Trophoblast cell (in vitro differentiated cells and primary cell): Measurements from ENCODE around the gene ACTR3C.
"Not testable (repeated sequence)": the region's sequence is repeated elsewhere in the genome, so short reads cannot be mapped to it uniquely, and the experiment has no call there.

ENCODE experiments used
- DNase-seq, 2 donors: peaks; one replicate each; pipeline ENCODE4 v3.0.0-alpha.2; 2016
- H2AFZ ChIP-seq: 2 replicates; pipeline ENCODE4 v1.6.1; 2013; ENCODE audit warnings: low read length, moderate library complexity, mild to moderate bottlenecking; ENCODE audit not compliant: insufficient read depth, poor library complexity
- H2AK5ac ChIP-seq: 2 replicates; pipeline ENCODE4 v1.6.1; 2013; ENCODE audit warnings: mild to moderate bottlenecking, low read length
- H2BK120ac ChIP-seq: 2 replicates; pipeline ENCODE4 v1.6.1; 2013; ENCODE audit warnings: low read length, mild to moderate bottlenecking, moderate library complexity; ENCODE audit not compliant: insufficient read depth, poor library complexity
- H2BK12ac ChIP-seq: 2 replicates; pipeline ENCODE4 v1.6.1; 2013; ENCODE audit warnings: mild to moderate bottlenecking, low read length, moderate library complexity
- H2BK5ac ChIP-seq: 2 replicates; pipeline ENCODE4 v1.6.1; 2013; ENCODE audit warnings: low read length, low read depth, moderate library complexity, mild to moderate bottlenecking; ENCODE audit not compliant: poor library complexity
- H3K14ac ChIP-seq: 2 replicates; pipeline ENCODE4 v1.6.1; 2013; ENCODE audit warnings: mild to moderate bottlenecking, low read length
- H3K18ac ChIP-seq: 2 replicates; pipeline ENCODE4 v1.6.1; 2013; ENCODE audit warnings: mild to moderate bottlenecking, low read length
- H3K23ac ChIP-seq: 2 replicates; pipeline ENCODE4 v1.6.1; 2013; ENCODE audit warnings: low read length
- H3K27ac ChIP-seq: 2 replicates; pipeline ENCODE4 v1.5.1; 2013; ENCODE audit warnings: low read depth, mild to moderate bottlenecking, inconsistent platforms, low read length, moderate library complexity
- H3K27me3 ChIP-seq: 2 replicates; pipeline ENCODE4 v1.6.1; 2013; ENCODE audit warnings: inconsistent platforms, mild to moderate bottlenecking, low read length, moderate library complexity; ENCODE audit not compliant: insufficient read depth
- H3K36me3 ChIP-seq, 2 experiments: 1 replicate in 1 of 2; 2 replicates in 1 of 2; pipeline ENCODE4 v1.6.1; 2013; ENCODE audit warnings: low read length in 2 of 2, mild to moderate bottlenecking in 2 of 2, moderate library complexity in 1 of 2; ENCODE audit not compliant: insufficient read depth in 2 of 2, control insufficient read depth in 1 of 2
- H3K4ac ChIP-seq: 2 replicates; pipeline ENCODE4 v1.6.1; 2013; ENCODE audit warnings: low read depth, mild to moderate bottlenecking, low read length, moderate library complexity
- H3K4me1 ChIP-seq, 2 experiments: 1 replicate in 1 of 2; 2 replicates in 1 of 2; pipeline ENCODE4 v1.6.1; 2013; ENCODE audit warnings: low read length in 2 of 2, mild to moderate bottlenecking in 2 of 2, moderate library complexity in 1 of 2; ENCODE audit not compliant: insufficient read depth in 2 of 2, control insufficient read depth in 1 of 2
- H3K4me2 ChIP-seq: 2 replicates; pipeline ENCODE4 v1.6.1; 2013; ENCODE audit warnings: inconsistent platforms, mild to moderate bottlenecking, low read length, moderate library complexity
- H3K4me3 ChIP-seq: 2 replicates; pipeline ENCODE4 v1.5.1; 2013; ENCODE audit warnings: mild to moderate bottlenecking, low read depth, low read length, inconsistent platforms
- H3K79me1 ChIP-seq: one replicate; pipeline ENCODE4 v1.6.1; 2013; ENCODE audit warnings: low read length
- H3K79me2 ChIP-seq: 2 replicates; pipeline ENCODE4 v1.6.1; 2013; ENCODE audit warnings: low read length, mild to moderate bottlenecking; ENCODE audit not compliant: control insufficient read depth, insufficient read depth, poor library complexity
- H3K9ac ChIP-seq: 2 replicates; pipeline ENCODE4 v1.6.1; 2013; ENCODE audit warnings: mild to moderate bottlenecking, low read length
- H3K9me3 ChIP-seq: 2 replicates; pipeline ENCODE4 v1.6.1; 2013; ENCODE audit warnings: low read depth, mild to moderate bottlenecking, control low read depth, inconsistent platforms, low read length; ENCODE audit not compliant: insufficient read depth
- H4K12ac ChIP-seq: 2 replicates; pipeline ENCODE4 v1.6.1; 2013; ENCODE audit warnings: low read depth, mild to moderate bottlenecking, low read length, moderate library complexity
- H4K8ac ChIP-seq: 2 replicates; pipeline ENCODE4 v1.6.1; 2013; ENCODE audit warnings: low read depth, mild to moderate bottlenecking, low read length, moderate library complexity
- H4K91ac ChIP-seq: one replicate; pipeline ENCODE4 v1.6.1; 2013; ENCODE audit warnings: low read depth, mild to moderate bottlenecking, low read length, moderate library complexity
- WGBS: extraction: QIAGEN DNeasy Blood & Tissue Kit; methylation state at CpG from one replicate; pipeline ENCODE4 v1.1.7; 2013; ENCODE audit warnings: missing lambda C conversion rate; ENCODE audit not compliant: insufficient read length, insufficient coverage; ENCODE audit errors: extremely low coverage; 5-methylcytosine and 5-hydroxymethylcytosine counted together

The ACTR3C gene

DNA sequence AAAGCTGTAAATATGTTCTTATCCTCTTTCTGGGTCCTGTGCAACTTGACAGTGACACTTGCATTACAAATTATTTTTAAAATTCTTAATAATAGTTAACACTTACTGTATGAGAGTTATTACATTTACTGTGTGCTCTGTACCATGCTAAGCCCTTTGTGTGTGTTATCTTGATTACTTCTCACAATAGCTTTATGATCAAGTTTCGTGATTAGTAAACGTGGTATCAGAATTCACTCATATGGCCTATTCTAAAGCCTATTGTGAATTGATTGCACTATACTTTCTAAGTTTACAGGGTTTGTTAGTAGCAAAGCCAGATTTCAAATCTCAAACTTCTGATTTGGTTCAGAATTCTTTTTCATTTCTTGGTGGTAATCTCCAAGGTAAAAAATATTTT lies 80.4 kb downstream of the ACTR3C start:
- not testable (repeated sequence) for H4K8ac ChIP-seq, H2BK12ac ChIP-seq, H3K18ac ChIP-seq, H2AFZ ChIP-seq, DNase-seq, H3K14ac ChIP-seq, H3K79me1 ChIP-seq, H2AK5ac ChIP-seq, H3K4me1 ChIP-seq, H3K27me3 ChIP-seq, H3K79me2 ChIP-seq, H2BK5ac ChIP-seq, H4K91ac ChIP-seq, H4K12ac ChIP-seq, H2BK120ac ChIP-seq, H3K9ac ChIP-seq, H3K4me2 ChIP-seq, H3K4ac ChIP-seq, H3K4me3 ChIP-seq, H3K36me3 ChIP-seq, H3K23ac ChIP-seq, H3K27ac ChIP-seq, H3K9me3 ChIP-seq
- no CpG with 5 or more reads among the region's 2 CpGs for WGBS

DNA sequence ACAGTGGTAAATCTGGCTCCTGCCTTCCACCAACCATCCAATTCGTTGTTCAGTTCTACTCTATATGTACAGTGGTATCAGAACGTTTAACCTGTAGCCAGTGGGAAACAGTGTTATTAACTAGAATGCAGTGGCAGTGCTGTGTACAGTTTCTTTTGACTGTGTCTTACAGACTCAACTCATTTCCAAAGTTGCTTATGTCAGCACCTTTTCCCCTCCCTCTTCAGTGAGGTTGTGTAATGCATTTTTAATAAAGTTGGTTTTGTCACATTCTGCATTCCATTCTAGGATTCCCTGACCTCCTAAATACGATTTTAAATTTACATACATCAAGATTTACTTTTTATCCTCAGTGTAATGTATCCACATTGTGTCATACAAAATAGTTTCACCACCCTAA lies 97.9 kb downstream of the ACTR3C start:
- H3K36me3 ChIP-seq, H3K18ac ChIP-seq, H3K4ac ChIP-seq, H4K12ac ChIP-seq, H3K9me3 ChIP-seq, H2AK5ac ChIP-seq, H3K27ac ChIP-seq, H3K23ac ChIP-seq, H4K8ac ChIP-seq, H2AFZ ChIP-seq, H3K14ac ChIP-seq, H2BK12ac ChIP-seq, H3K4me3 ChIP-seq, H3K27me3 ChIP-seq, H3K4me1 ChIP-seq, H2BK120ac ChIP-seq, H3K4me2 ChIP-seq, H4K91ac ChIP-seq, H3K79me1 ChIP-seq, H3K79me2 ChIP-seq, H3K9ac ChIP-seq, H2BK5ac ChIP-seq, DNase-seq: not testable (repeated sequence)
- WGBS: no CpG with 5 or more reads among the region's 3 CpGs

DNA sequence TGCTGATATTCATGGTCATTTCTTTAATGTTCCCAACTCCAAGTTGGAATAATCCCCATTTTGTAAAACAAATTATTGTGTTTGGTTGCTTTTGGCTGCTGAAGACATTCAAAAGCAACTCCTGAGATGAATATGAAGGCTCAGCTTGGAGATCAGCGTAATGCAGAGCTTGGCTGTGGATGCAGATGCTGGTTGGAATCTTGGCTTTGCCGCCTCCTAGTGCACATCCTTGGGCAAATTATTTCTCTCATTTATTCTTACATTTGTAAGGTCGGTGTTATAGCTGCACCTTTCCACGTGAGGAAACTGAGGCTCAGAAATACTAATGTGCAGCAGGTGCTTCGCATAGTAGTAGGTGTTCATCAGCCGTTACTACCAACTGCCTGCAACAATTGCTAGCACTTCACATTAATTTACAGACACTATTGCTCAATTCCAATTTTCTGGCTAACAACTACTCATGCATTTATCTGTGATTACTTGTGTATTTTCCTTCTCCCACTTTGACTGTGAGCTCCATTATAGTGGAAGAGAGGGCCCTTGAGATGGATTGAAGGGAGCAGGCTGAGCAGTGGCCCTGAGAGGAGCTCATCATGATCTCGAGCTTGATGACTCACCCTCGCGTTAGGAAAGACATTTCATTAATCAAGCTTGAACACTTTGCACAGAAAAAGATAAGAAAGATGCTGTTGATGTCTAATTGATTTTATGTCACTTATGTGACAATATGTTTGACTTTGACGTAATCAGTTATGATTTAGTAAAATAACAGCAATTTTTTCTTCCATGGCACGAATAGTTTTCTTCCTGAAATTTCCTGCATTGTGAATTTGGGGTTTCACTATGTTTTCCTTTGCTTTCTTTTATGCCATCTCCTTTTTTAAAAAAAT lies 101.0 kb downstream of the ACTR3C start:
- H2BK12ac ChIP-seq: not testable (repeated sequence)
- no CpG with 5 or more reads among the region's 11 CpGs for WGBS

DNA sequence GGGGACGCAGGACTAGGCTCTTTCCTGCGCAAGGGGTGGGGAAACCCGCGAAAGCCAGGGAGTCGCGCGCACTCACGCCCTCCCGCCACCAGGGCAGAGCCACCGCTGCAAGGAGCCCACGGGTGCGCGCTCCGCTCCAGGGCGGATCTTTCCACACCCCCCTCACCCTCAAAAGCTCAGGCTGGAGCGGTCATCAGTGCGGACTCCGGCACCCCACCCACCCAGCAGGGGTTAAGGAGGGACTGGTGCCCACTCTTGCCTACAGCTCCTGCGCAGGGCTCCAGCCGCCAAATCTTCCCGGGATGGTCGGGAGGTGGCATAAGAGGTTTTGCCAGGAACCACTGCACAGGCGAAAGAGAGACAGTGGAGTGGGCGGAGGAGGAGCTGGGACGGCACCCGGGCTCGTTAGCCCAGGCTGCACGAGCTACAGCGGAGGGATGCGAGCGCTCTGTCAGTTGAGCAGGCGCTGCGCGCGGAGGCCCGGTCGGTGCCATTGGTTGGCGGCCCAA lies 102.6 kb downstream of the ACTR3C start:
- not testable (repeated sequence) for H3K4ac ChIP-seq, H3K9ac ChIP-seq, H3K4me3 ChIP-seq, H3K9me3 ChIP-seq, H2AK5ac ChIP-seq, H4K91ac ChIP-seq, H3K79me2 ChIP-seq, H2AFZ ChIP-seq, DNase-seq, H2BK12ac ChIP-seq, H4K8ac ChIP-seq, H3K27ac ChIP-seq, H3K79me1 ChIP-seq, H3K36me3 ChIP-seq, H2BK120ac ChIP-seq, H4K12ac ChIP-seq, H3K18ac ChIP-seq, H3K27me3 ChIP-seq, H2BK5ac ChIP-seq, H3K4me1 ChIP-seq, H3K23ac ChIP-seq, H3K14ac ChIP-seq
- WGBS: no CpG with 5 or more reads among the region's 38 CpGs
- H3K4me2 ChIP-seq: peak overlapping the region; percentile 48

More for the DNA sequence above, 101.0 kb downstream of the ACTR3C start:
- H3K4me2 ChIP-seq, H4K8ac ChIP-seq, H2BK5ac ChIP-seq, H3K27me3 ChIP-seq, H3K27ac ChIP-seq, H3K79me1 ChIP-seq, H3K79me2 ChIP-seq, H3K4me3 ChIP-seq, H3K14ac ChIP-seq, H3K4me1 ChIP-seq, H3K9ac ChIP-seq, H4K91ac ChIP-seq, H4K12ac ChIP-seq, H3K18ac ChIP-seq, H3K4ac ChIP-seq, H2AFZ ChIP-seq, H2AK5ac ChIP-seq, H3K23ac ChIP-seq, H3K9me3 ChIP-seq, H2BK120ac ChIP-seq, H3K36me3 ChIP-seq: not testable (repeated sequence)
- peak in 1 of 2 donors; percentile 4 for DNase-seq
